CD14-positive monocyte (primary cell): ENCODE results near the gene PRDM5. TPM values are rescaled to one million over a fixed set of nuclear protein-coding genes. Genes with fewer than 3 reads are reported as not detected.

Experiments
- DNase-seq, 3 donors: peaks; one replicate each; pipeline ENCODE4 v3.0.0-alpha.2; 2011 to 2022
- H2AFZ ChIP-seq: 2 replicates; pipeline ENCODE4 v1.6.0; 2012; ENCODE audit warnings: mild to moderate bottlenecking, low read depth, low read length, inconsistent platforms; ENCODE audit not compliant: insufficient read depth, poor library complexity, severe bottlenecking
- H3K27ac ChIP-seq, 2 donors: 1 replicate in 1 of 2; 2 replicates in 1 of 2; pipeline ENCODE4 v1.5.1; 2012 to 2013; ENCODE audit warnings: low read length in 2 of 2, control low read depth in 1 of 2, inconsistent platforms in 1 of 2, low read depth in 1 of 2, mild to moderate bottlenecking in 1 of 2
- H3K27me3 ChIP-seq, 2 donors: one replicate each; pipeline versions ENCODE4 v1.6.0 to v1.6.1; 2011 to 2013; ENCODE audit warnings: low read length in 2 of 2; ENCODE audit not compliant: control insufficient read depth in 2 of 2, insufficient read depth in 2 of 2
- H3K36me3 ChIP-seq, 2 donors: replicated peaks in 1 of 2; 1 replicate in 1 of 2; 2 replicates in 1 of 2; pipeline versions ENCODE4 v1.5.1 to v1.6.1; 2012 to 2013; ENCODE audit warnings: low read length in 2 of 2, control low read depth in 1 of 2, inconsistent platforms in 1 of 2, mild to moderate bottlenecking in 1 of 2; ENCODE audit not compliant: insufficient read depth in 2 of 2, control insufficient read depth in 1 of 2
- H3K4me1 ChIP-seq, 2 donors: 1 replicate in 1 of 2; 2 replicates in 1 of 2; pipeline versions ENCODE4 v1.5.1 to v1.6.1; 2012 to 2013; ENCODE audit warnings: low read length in 2 of 2, control low read depth in 1 of 2, inconsistent platforms in 1 of 2, mild to moderate bottlenecking in 1 of 2, moderate library complexity in 1 of 2; ENCODE audit not compliant: insufficient read depth in 2 of 2, control insufficient read depth in 1 of 2
- H3K4me2 ChIP-seq: replicated peaks from 2 replicates; pipeline ENCODE3; 2012; ENCODE audit warnings: low read length, moderate library complexity, mild to moderate bottlenecking; ENCODE audit not compliant: poor library complexity, severe bottlenecking; ENCODE audit errors: extremely low read depth
- H3K4me3 ChIP-seq, 3 experiments: fragments of 200-600 bp in 1 of 3; sonication (generic) in 1 of 3; replicated peaks in 1 of 3; 1 replicate in 2 of 3; 2 replicates in 1 of 3; pipeline ENCODE4 v1.5.1; 2011 to 2013; ENCODE audit warnings: low read length in 3 of 3, mild to moderate bottlenecking in 3 of 3, control low read depth in 2 of 3, low read depth in 2 of 3, inconsistent platforms in 1 of 3, moderate library complexity in 1 of 3
- H3K79me2 ChIP-seq: 2 replicates; pipeline ENCODE4 v1.6.0; 2012; ENCODE audit warnings: mild to moderate bottlenecking, control low read depth, inconsistent platforms, low read length, moderate library complexity; ENCODE audit not compliant: insufficient read depth
- H3K9ac ChIP-seq: 2 replicates; pipeline ENCODE4 v1.6.0; 2017; ENCODE audit warnings: low read length, mild to moderate bottlenecking; ENCODE audit not compliant: insufficient read depth, poor library complexity, severe bottlenecking
- H3K9me3 ChIP-seq, 2 donors: replicated peaks in 1 of 2; 1 replicate in 1 of 2; 2 replicates in 1 of 2; pipeline versions ENCODE4 v1.5.1 to v1.6.1; 2012 to 2013; ENCODE audit warnings: low read length in 2 of 2, control low read depth in 1 of 2; ENCODE audit not compliant: control insufficient read depth in 1 of 2, insufficient read depth in 1 of 2
- H4K20me1 ChIP-seq: 2 replicates; pipeline ENCODE4 v1.6.0; 2012; ENCODE audit warnings: mild to moderate bottlenecking, low read length, control low read depth, moderate library complexity; ENCODE audit not compliant: insufficient read depth
- H3K27ac Mint-ChIP-seq, 7 donors: one replicate each; pipeline ENCODE4 v1.8.0; 2020; ENCODE audit warnings: mild to moderate bottlenecking in 7 of 7, mixed read lengths in 7 of 7, moderate library complexity in 6 of 7, inconsistent platforms in 2 of 7
- H3K27me3 Mint-ChIP-seq, 3 donors: one replicate each; pipeline ENCODE4 v1.8.0; 2021 to 2022; ENCODE audit warnings: low read depth in 3 of 3, mild to moderate bottlenecking in 3 of 3, mixed read lengths in 3 of 3, moderate library complexity in 3 of 3, inconsistent platforms in 1 of 3
- H3K36me3 Mint-ChIP-seq, 2 donors: one replicate each; pipeline ENCODE4 v1.8.0; 2020; ENCODE audit warnings: mixed read lengths in 2 of 2, inconsistent platforms in 1 of 2, mild to moderate bottlenecking in 1 of 2
- H3K4me1 Mint-ChIP-seq: one replicate; pipeline ENCODE4 v1.8.0; 2020; ENCODE audit warnings: mild to moderate bottlenecking, mixed read lengths
- H3K4me3 Mint-ChIP-seq, 2 donors: one replicate each; pipeline ENCODE4 v1.8.0; 2020; ENCODE audit warnings: mild to moderate bottlenecking in 2 of 2, mixed read lengths in 2 of 2, moderate library complexity in 1 of 2
- H3K9me3 Mint-ChIP-seq, 7 donors: one replicate each; pipeline ENCODE4 v1.8.0; 2020 to 2022; ENCODE audit warnings: mixed read lengths in 7 of 7, mild to moderate bottlenecking in 6 of 7, moderate library complexity in 6 of 7, inconsistent platforms in 2 of 7
- WGBS: methylation state at CpG from one replicate; pipeline ENCODE4 v1.1.5; 2013; ENCODE audit warnings: missing lambda C conversion rate; ENCODE audit not compliant: insufficient coverage; 5-methylcytosine and 5-hydroxymethylcytosine counted together
- intact Hi-C, 2 donors: fragments of 100-400 bp; cut with micrococcal nuclease; formaldehyde crosslinking; loops; one replicate each; pipeline versions ENCODE4 v1.15.0 to v1.15.1; 2023
- polyA plus RNA-seq, 3 donors: library from polyadenylated mRNA; depleted of rRNA in 1 of 3; unstranded in 2 of 3; stranded (reverse) in 1 of 3; fragments of 300-500 nt in 2 of 3; fragments of >200 nt in 1 of 3; fragmentation: Illumina TruSeq in 2 of 3; gene quantifications; 1 replicate in 2 of 3; 2 replicates in 1 of 3; pipeline ENCODE4 v1.2.3, GENCODE V29; 2012 to 2021
- TF ChIP-seq, protein P1 (sequence below): fragments of 200-600 bp; IDR thresholded peaks from one replicate; pipeline ENCODE4 v1.8.0; 2022; ENCODE audit warnings: antibody characterized with exemption, mild to moderate bottlenecking

Gene PRDM5
- polyA plus RNA-seq, 3 donors: 0.12 to 0.25 (median 0.17) TPM

DNA sequence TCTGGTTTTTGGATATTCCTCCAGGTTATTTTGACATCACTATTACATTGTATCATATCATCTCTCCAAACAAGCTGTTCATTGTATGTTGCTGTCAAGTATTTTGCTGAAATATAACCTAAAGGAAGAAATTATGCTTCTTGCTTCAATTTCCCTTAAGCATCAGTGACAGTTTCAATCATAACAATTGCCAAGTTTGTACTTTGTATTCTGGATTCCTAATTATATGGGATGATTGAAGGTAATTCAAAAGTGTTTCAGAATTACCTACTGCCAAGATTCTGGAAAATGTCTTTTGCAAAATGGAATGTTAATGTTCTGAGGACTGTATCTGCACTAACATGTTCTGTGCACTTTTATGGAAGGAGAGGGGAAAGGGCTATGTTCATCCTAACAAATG is 228.7 kb downstream of the PRDM5 start:
- no peaks in the 10 kb centered on the region for H4K20me1 ChIP-seq
- no peak overlapping the region for H3K4me3 Mint-ChIP-seq
- no peak for DNase-seq
- no peaks in the 10 kb centered on the region for H3K9me3 Mint-ChIP-seq
- H3K27me3 ChIP-seq: no peaks in the 10 kb centered on the region
- H3K4me1 Mint-ChIP-seq: no peaks in the 10 kb centered on the region
- no peaks in the 10 kb centered on the region for H3K4me1 ChIP-seq
- intact Hi-C loops: no loop called here
- no peaks in the 10 kb centered on the region for H3K9me3 ChIP-seq
- H3K27ac ChIP-seq: no peak overlapping the region
- H3K36me3 ChIP-seq: no peaks in the 10 kb centered on the region
- no peaks in the 10 kb centered on the region for H3K36me3 Mint-ChIP-seq
- H3K27ac Mint-ChIP-seq: no peak overlapping the region
- peaks cover 0 to 2% (median 0%) of the 10 kb centered on the region in 3 donors for H3K27me3 Mint-ChIP-seq
- H3K9ac ChIP-seq: no peak overlapping the region
- H3K79me2 ChIP-seq: no peaks in the 10 kb centered on the region
- no peak overlapping the region for H2AFZ ChIP-seq
- no peak overlapping the region for H3K4me3 ChIP-seq
- TF ChIP-seq, protein P1, sequence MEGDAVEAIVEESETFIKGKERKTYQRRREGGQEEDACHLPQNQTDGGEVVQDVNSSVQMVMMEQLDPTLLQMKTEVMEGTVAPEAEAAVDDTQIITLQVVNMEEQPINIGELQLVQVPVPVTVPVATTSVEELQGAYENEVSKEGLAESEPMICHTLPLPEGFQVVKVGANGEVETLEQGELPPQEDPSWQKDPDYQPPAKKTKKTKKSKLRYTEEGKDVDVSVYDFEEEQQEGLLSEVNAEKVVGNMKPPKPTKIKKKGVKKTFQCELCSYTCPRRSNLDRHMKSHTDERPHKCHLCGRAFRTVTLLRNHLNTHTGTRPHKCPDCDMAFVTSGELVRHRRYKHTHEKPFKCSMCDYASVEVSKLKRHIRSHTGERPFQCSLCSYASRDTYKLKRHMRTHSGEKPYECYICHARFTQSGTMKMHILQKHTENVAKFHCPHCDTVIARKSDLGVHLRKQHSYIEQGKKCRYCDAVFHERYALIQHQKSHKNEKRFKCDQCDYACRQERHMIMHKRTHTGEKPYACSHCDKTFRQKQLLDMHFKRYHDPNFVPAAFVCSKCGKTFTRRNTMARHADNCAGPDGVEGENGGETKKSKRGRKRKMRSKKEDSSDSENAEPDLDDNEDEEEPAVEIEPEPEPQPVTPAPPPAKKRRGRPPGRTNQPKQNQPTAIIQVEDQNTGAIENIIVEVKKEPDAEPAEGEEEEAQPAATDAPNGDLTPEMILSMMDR: no peak
- H3K4me2 ChIP-seq: no peak overlapping the region

DNA sequence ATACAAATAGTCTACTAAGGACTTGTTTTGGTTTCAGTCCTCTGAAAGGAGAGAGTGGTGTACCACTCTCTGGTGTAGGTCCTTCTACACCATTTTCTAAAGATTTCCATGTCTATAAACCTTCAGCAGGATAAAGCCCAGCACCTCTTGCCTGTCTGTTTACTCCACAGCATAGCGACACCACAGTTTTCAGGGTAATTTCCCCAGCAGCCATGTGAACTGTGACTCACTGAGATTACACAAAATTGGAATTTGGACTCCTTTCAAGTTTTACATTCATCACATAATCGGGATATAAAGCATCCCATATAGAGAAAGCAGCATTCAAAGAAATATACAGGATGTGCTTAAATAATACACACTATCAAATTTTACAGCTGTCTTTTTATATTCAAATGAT is 229.6 kb downstream of the PRDM5 start:
- no peaks in the 10 kb centered on the region for H3K36me3 Mint-ChIP-seq
- H3K4me1 ChIP-seq: no peaks in the 10 kb centered on the region
- H3K4me1 Mint-ChIP-seq: no peaks in the 10 kb centered on the region
- H3K4me3 ChIP-seq: no peak overlapping the region
- DNase-seq: peak in 1 of 3 donors; percentile 30
- peaks cover 0 to 2% (median 0%) of the 10 kb centered on the region in 3 donors for H3K27me3 Mint-ChIP-seq
- no peak overlapping the region for H3K27ac Mint-ChIP-seq
- TF ChIP-seq, protein P1: no peak
- H3K9me3 ChIP-seq: no peaks in the 10 kb centered on the region
- no peak overlapping the region for H3K9ac ChIP-seq
- intact Hi-C loops: no loop called here
- H3K4me2 ChIP-seq: no peak overlapping the region
- no peaks in the 10 kb centered on the region for H3K79me2 ChIP-seq
- H3K9me3 Mint-ChIP-seq: no peaks in the 10 kb centered on the region
- 60% methylated on average over 1 of the region's 2 CpGs for WGBS
- no peaks in the 10 kb centered on the region for H3K27me3 ChIP-seq
- H3K27ac ChIP-seq: no peak overlapping the region
- no peaks in the 10 kb centered on the region for H3K36me3 ChIP-seq
- no peaks in the 10 kb centered on the region for H4K20me1 ChIP-seq
- H2AFZ ChIP-seq: no peak overlapping the region
- no peak overlapping the region for H3K4me3 Mint-ChIP-seq
